ENCODE results near the gene GSAP.

DNA sequence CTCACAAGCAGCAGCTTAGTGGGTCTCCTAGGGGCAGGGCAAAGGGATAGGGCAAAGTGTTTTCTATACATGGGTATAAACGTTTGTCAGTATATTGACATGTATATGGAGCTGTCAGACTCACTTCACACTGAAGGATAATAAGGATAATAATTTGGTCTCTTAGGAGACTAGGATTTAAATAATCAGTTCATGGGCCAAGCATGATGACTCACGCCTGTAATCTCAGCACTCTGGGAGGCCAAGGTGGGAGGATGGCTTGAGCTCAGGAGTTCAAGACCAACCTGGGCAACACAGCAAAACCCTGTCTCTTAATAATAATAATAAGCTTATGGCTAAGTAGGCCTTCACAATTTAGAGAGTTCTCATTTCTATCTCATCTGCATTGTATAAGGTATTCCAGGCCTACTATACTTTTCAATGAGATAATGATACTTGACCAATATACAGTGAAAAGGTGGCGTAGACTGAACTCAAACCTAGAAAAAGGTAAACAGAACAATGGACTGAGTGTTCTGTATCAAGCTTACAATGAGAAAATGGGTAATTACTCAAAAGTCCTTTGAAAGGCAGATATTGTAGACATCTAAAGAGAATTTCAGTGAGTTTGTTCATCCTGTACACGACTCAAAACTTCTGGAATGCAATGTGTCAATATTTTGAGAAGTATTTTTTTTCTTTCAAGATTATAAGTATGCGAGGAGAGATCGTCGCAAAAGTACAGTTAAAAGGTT lies 7.0 kb downstream of the GSAP start:
- TF ChIP-seq, protein P1, sequence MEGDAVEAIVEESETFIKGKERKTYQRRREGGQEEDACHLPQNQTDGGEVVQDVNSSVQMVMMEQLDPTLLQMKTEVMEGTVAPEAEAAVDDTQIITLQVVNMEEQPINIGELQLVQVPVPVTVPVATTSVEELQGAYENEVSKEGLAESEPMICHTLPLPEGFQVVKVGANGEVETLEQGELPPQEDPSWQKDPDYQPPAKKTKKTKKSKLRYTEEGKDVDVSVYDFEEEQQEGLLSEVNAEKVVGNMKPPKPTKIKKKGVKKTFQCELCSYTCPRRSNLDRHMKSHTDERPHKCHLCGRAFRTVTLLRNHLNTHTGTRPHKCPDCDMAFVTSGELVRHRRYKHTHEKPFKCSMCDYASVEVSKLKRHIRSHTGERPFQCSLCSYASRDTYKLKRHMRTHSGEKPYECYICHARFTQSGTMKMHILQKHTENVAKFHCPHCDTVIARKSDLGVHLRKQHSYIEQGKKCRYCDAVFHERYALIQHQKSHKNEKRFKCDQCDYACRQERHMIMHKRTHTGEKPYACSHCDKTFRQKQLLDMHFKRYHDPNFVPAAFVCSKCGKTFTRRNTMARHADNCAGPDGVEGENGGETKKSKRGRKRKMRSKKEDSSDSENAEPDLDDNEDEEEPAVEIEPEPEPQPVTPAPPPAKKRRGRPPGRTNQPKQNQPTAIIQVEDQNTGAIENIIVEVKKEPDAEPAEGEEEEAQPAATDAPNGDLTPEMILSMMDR (conservative IDR thresholded peaks at IDR 0.05; ENCODE audit: low read depth, low read length), result no peak
- no peak for TF ChIP-seq SMC3 (IDR thresholded peaks at IDR 0.05; ENCODE audit: low read depth, low read length)
- TF ChIP-seq FOS (IDR thresholded peaks at IDR 0.05; ENCODE audit: low read depth, low read length), result no peak
- TF ChIP-seq MAZ (IDR thresholded peaks at IDR 0.05; ENCODE audit: borderline replicate concordance, low read depth, low read length), result no peak
- TF ChIP-seq POLR2A (IDR thresholded peaks at IDR 0.05; ENCODE audit: low read depth, low read length), result no peak
- TF ChIP-seq RFX5 (IDR thresholded peaks at IDR 0.05; ENCODE audit: low read depth, low read length), result no peak
- TF ChIP-seq CEBPB (IDR thresholded peaks at IDR 0.05; ENCODE audit: low read depth, low read length), result no peak
- TF ChIP-seq RAD21 (IDR thresholded peaks at IDR 0.05; ENCODE audit: low read length), result no peak
- TF ChIP-seq BHLHE40 (IDR thresholded peaks at IDR 0.05; ENCODE audit: low read depth, low read length), result no peak
- no peak for TF ChIP-seq USF2 (IDR thresholded peaks at IDR 0.05; ENCODE audit: low read depth, low read length)
- no peak for TF ChIP-seq CHD1 (IDR thresholded peaks at IDR 0.05; ENCODE audit: low read depth, low read length)
- no peak for TF ChIP-seq MXI1 (IDR thresholded peaks at IDR 0.05; ENCODE audit: borderline replicate concordance, low read depth, low read length)
- TF ChIP-seq, protein P2, sequence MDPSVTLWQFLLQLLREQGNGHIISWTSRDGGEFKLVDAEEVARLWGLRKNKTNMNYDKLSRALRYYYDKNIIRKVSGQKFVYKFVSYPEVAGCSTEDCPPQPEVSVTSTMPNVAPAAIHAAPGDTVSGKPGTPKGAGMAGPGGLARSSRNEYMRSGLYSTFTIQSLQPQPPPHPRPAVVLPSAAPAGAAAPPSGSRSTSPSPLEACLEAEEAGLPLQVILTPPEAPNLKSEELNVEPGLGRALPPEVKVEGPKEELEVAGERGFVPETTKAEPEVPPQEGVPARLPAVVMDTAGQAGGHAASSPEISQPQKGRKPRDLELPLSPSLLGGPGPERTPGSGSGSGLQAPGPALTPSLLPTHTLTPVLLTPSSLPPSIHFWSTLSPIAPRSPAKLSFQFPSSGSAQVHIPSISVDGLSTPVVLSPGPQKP (IDR thresholded peaks at IDR 0.05; ENCODE audit: borderline replicate concordance, low read depth, low read length), result no peak
- TF ChIP-seq RCOR1 (IDR thresholded peaks at IDR 0.05; ENCODE audit: insufficient replicate concordance, low read length), result no peak

Data from IMR-90 (cell line).